CD4-positive, alpha-beta T cell treated with Interferon alpha-2 for 1 hour (primary cell): Measurements from ENCODE around the gene FOXM1.

ENCODE experiments used
- DNase-seq, 2 donors: peaks; one replicate each; pipeline ENCODE4 v3.0.0-alpha.2; 2020 to 2022

The FOXM1 gene, protein sequence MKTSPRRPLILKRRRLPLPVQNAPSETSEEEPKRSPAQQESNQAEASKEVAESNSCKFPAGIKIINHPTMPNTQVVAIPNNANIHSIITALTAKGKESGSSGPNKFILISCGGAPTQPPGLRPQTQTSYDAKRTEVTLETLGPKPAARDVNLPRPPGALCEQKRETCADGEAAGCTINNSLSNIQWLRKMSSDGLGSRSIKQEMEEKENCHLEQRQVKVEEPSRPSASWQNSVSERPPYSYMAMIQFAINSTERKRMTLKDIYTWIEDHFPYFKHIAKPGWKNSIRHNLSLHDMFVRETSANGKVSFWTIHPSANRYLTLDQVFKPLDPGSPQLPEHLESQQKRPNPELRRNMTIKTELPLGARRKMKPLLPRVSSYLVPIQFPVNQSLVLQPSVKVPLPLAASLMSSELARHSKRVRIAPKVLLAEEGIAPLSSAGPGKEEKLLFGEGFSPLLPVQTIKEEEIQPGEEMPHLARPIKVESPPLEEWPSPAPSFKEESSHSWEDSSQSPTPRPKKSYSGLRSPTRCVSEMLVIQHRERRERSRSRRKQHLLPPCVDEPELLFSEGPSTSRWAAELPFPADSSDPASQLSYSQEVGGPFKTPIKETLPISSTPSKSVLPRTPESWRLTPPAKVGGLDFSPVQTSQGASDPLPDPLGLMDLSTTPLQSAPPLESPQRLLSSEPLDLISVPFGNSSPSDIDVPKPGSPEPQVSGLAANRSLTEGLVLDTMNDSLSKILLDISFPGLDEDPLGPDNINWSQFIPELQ

DNA sequence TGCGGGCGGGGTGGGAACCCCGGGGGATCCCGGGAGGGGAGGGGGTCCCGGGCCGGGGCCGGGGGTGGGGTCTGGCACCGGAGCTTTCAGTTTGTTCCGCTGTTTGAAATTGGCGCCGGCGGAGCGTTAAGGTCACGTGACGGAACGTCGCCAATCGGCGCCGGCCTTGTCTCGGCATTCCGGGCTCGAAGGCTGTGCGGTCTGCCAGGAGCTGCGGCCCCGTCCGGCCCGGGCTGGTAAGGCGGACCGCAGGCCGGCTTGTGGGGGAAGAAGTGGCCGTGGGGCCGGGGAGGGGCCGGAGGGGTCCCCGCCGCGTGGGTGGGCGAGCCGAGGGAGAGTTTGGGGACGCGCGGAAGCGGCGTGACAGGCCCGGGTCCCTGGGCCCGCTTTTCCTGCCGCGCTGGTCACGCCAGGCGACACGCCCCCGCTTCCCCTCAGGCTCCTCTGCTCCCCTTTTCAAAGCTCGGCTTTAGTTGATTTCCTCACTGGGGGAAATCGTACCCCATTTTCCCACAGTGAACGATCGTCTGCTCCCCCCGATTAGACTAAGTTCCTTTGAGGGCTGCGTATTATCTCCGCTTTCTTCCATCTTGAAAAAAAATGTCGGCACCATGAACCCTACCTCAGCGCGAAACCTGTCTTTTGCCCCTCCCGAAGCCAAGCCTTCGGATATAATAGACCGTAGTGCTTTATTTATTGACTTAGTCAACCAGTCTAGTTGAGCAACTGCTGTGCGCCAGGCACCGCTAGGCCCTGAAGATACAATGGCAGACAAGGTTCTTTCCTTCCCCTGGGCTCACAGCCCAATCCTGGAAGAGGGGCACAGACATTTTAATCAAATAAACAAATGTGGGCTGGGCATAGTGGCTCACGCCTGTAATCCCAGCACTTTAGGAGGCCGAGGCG, at the start of gene FOXM1, which contains the start of gene RHNO1:
FOXM1 (minus strand) TSS at position 128 of the 906 bp plus-strand sequence. CDS start 2,696 bp downstream, outside the sequence.
RHNO1 (plus strand) TSS at position 177 of the 906 bp plus-strand sequence. CDS start 8,144 bp downstream, outside the sequence.
- DNase-seq = peak; percentile 84 to 90

DNA sequence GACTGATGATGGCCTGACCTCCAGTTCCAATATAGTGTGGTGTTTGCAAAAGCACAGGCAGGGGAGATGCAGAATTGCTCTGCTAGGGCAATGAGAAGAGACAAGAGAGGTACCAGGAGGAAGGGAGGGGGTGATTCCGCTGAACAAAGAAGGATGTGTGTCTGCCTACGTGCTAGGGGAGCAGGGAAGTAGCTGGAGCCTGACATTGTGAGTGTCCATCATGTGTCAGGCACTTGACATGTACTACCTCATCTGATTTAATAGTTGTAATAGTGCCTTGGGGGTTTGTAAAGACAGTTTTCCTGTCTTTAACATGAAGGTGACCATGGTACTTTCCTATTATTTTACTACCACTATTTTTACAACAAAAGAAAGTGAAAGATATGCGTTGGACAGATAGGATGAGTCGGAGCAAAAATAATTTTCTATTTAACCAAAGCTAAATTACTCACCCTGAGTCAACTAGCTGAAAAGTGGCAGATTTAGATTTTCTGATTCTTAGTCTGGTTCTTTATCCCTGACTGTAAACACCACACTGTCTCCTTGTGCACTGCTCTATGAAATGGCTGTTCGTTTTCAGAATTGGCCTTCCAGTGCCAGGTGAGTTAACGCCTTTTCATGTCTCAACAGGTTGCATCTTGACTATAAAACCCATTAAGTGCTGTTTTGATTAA, 48.5 kb upstream of the FOXM1 start:
- DNase-seq = no peak

DNA sequence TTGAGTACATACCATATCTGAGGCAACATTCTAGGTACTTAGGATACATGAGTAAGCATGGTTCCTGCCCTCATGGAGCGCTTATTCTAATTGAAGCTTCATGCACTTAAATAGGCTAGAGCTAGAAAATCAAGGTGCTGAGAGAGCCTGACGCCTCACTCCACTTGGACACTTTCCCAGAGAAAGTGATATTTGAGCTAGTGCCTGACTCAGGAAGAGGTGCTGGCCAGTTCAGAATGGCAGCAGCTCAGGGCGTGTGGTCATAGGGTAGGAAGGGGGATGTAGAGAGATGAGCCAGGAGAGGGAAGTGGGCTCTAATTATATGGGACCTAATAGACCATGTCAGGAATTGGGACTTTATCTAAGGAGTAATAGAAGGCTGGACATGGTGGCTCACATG, 47.0 kb upstream of the FOXM1 start:
- no peak for DNase-seq

GRCh38 chr12:2923057-2923456, 46.1 kb upstream of the FOXM1 start:
- DNase-seq = no peak

GRCh38 chr12:2922329-2922728, 45.4 kb upstream of the FOXM1 start:
- no peak for DNase-seq

GRCh38 chr12:2919249-2919648, 42.3 kb upstream of the FOXM1 start:
- no peak for DNase-seq

- DNase-seq = no peak
These were observed 35.2 kb upstream of the FOXM1 start for GRCh38 chr12:2912216-2912575.

GRCh38 chr12:2904260-2904659, 27.3 kb upstream of the FOXM1 start:
- DNase-seq = no peak

- DNase-seq = no peak
These were observed 25.4 kb upstream of the FOXM1 start for GRCh38 chr12:2902272-2902880.

DNA sequence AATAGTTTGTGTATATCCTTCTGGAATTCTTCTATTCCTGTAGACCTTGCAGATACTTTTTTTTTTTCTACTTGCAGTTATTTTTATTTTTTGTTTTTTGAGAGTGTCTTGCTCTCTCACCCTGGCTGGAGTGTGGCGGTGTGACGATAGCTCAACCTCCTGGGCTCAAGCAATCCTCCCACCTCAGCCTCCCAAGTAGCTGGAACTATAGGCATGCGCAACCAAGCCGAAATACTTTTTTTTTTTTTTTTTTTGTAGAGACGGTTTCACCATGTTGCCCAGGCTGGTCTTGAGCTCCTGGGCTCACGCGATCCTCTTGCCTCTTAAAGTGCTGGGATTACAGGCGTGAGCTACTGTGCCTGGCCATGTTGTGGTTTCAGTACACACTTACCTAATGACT, 23.7 kb upstream of the FOXM1 start:
- no peak for DNase-seq

DNA sequence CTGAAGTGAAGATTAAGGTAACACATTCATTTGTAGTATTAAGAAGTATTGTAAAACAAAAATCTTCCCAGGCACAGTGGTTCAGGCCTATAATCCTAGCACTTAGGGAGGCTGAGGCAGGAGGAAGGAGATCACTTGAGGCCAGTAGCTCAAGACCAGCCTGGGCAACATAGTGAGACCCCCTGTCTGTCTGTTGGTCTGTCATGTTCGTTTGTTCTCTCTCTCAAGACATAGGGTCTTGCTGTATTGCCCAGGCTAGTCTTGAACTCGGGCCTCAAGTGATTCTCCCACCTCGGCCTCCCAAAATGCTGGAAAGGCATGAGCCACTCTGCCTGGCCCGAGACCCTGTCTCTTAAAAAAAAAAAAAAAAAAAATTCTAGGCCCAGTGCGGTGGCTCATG, 20.4 kb upstream of the FOXM1 start:
- no peak for DNase-seq

- no peak for DNase-seq
These were observed 18.5 kb upstream of the FOXM1 start for GRCh38 chr12:2895511-2895910.

DNA sequence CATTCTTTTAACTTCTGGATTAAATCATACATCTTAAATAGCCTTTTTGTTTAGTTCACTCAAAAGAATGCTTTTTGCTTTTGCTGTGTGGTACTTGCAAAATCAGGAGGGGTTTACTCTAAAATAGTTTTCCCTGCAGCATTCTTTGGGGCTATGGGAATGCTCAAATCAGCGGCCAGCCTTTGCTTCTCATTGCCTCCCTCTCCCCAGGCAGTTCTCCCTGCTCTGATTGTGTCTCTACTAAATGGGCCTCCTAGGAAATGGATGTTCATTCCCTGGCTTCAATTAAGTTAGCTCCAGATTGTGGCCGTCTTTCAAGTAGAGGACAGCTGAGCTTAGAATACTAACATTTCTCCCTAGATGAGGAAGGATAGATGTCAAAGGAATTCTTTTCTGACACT, 18.1 kb upstream of the FOXM1 start:
- DNase-seq = no peak

DNA sequence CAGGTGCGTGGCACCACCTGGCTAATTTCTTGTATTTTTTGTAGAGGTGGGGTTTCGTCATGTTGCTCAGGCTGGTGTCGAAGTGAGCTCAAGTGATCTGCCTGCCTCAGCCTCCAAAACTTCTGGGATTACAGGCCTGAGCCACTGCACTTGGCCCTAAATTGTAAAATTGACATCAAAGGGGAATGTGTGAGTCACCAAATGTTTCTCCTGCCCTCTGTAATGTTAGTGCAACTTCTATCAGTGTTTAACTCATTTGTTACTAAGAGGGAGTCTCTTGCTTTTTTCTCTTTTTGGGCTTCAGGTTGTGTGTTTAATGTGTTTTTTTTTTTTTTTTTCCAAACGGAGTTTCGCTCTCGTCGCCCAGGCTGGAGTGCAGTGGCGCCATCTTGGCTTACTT, 16.0 kb upstream of the FOXM1 start:
- no peak for DNase-seq

GRCh38 chr12:2892246-2892645, 15.3 kb upstream of the FOXM1 start:
- DNase-seq = no peak

DNA sequence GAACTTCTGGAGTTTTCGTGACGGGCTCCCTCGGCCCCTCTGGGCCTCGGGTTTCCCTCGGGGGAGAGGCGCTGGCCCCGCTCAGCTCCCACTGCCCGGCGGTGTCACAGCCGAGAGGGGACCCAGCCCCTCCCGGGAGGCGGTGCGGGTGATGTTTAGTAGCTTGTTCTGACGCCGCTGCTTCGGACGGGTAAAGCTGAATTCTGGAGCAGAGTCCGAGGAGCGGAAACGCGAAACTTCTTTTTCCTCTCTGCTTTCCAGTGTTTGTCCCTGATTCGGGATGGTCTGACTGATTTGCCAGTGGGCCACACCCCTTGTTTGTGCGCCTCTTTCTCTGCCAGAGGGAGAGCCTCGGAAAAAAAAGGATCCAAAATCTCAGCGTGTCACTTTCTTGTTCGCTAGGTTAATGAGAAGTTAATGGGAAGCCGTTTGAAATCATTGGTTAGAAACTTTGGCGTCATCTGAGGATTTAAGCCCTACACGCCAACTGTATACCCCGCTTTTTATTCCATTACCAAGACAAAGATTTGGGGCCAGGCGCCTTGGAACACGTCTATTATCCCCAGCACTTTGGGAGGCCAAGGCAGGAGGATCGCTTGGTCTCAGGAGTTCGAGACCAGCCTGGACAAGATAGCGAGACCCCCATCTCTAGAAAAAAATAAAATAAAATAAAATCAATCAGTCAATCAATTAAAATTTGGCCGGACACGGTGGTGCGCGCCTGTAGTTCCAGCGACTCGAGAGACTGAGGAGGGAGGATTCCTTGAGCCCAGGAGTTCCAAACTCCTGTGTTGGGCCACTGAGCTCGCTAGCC, 14.5 kb upstream of the FOXM1 start:
- no peak for DNase-seq

- peak; percentile 98 to 99 for DNase-seq
These were observed 13.6 kb upstream of the FOXM1 start, which contains the start of gene TULP3 for GRCh38 chr12:2890388-2891239. TSS of gene TULP3 (plus strand) at chr12:2890891. CDS start at chr12:2890948, 57 bp downstream.

DNA sequence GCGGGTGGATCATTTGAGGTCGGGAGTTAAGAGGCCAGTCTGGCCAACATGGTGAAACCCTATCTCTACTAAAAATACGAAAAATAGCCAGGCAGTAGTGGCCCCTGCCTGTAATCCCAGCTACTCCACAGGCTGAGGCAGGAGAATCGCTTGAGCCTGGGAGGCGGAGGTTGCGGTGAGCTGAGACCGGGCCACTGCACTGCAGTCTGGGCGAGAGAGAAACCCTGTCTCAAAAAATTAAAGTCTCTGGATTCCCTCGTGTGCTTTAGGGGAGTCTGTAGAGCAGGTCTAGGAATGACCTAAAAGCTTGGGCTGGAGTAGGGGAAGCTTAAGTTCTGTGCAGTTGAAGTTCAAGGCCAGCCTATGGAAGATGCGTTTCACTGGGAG, 13.0 kb upstream of the FOXM1 start:
- no peak for DNase-seq

DNA sequence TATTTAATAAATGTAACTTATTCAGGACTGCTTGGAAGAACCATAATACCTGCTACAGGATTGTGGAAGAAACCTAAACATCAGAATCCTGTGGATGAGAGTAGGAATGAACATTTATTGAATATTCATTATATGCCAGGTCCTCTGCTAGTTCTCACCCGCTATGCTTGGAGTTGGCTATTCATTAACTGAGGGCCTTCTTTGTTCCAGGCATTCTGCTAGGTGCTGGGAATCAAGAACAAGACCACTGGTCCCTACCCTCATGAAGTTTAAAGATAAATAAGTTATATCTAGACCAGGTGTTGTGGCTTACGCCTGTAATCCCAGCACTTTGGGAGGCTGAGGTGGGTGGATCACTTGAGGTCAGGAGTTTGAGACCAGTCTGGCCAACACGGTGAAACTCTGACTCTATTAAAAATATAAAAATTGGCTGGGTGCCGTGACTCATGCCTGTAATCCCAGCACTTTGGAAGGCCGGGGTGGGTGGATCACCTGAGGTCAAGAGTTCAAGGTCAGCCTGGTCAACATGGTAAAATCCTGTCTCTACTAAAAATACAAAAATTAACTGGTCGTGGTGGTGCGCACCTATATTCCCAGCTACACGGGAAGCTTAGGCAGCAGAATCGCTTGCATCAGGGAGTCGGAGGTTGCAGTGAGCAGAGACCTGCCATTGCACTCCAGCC, 9.9 kb upstream of the FOXM1 start:
- no peak for DNase-seq
